Measurements from ENCODE around the gene C19orf67. TPM values are rescaled to one million over a fixed set of nuclear protein-coding genes. Genes with fewer than 3 reads are reported as not detected.

Gene C19orf67
- total and polyA plus RNA-seq, 2 of the 13 experiments (the other 11 are each of a cell fraction or from before 2014, with no cell fraction given), result 0.11 to 0.32 TPM

- TF ChIP-seq TBP (CRISPR knock-in tag; IDR thresholded peaks at IDR 0.05) (0 out of 2 replicates have a peak, but pooled peaks have one; percentile 46), JUND (CRISPR knock-in tag; IDR thresholded peaks at IDR 0.05) (no peak), KAT8 (CRISPR knock-in tag; IDR thresholded peaks at IDR 0.05) (0 out of 2 replicates have a peak, but pooled peaks have one; percentile 10), ZNF816 (CRISPR knock-in tag; IDR thresholded peaks at IDR 0.05; ENCODE audit: borderline replicate concordance) (no peak), ZFP36L2 (CRISPR knock-in tag; IDR thresholded peaks at IDR 0.05) (no peak), ZNF230 (CRISPR knock-in tag; IDR thresholded peaks at IDR 0.05) (peak; percentile 87; the same call in 1 of the 2 replicates), TSC22D2 (CRISPR knock-in tag; IDR thresholded peaks at IDR 0.05; ENCODE audit: borderline replicate concordance) (no peak), ZZZ3 (CRISPR knock-in tag; IDR thresholded peaks at IDR 0.05; ENCODE audit: borderline replicate concordance) (no peak), BCL6 (CRISPR knock-in tag; IDR thresholded peaks at IDR 0.05) (no peak), ZSCAN9 (CRISPR knock-in tag; IDR thresholded peaks at IDR 0.05; ENCODE audit: borderline replicate concordance) (no peak), HOXD1 (CRISPR knock-in tag; IDR thresholded peaks at IDR 0.05) (0 out of 2 replicates have a peak, but pooled peaks have one; percentile 31), ZBTB34 (CRISPR knock-in tag; IDR thresholded peaks at IDR 0.05) (0 out of 2 replicates have a peak, but pooled peaks have one; percentile 41), SNAPC2 (CRISPR knock-in tag; IDR thresholded peaks at IDR 0.05) (no peak), AKAP8 (CRISPR knock-in tag; IDR thresholded peaks at IDR 0.05) (peak; percentile 37; the same call in 1 of the 2 replicates), ZSCAN12 (CRISPR knock-in tag; IDR thresholded peaks at IDR 0.05) (no peak), SKI (IDR thresholded peaks at IDR 0.05; ENCODE audit: partially characterized antibody) (no peak), USF2 (IDR thresholded peaks at IDR 0.05; ENCODE audit: low read depth, low read length) (no peak), USF2 (CRISPR knock-in tag; IDR thresholded peaks at IDR 0.05; ENCODE audit: borderline replicate concordance) (no peak), SIX4 (CRISPR knock-in tag; IDR thresholded peaks at IDR 0.05) (no peak), ERF (CRISPR knock-in tag; IDR thresholded peaks at IDR 0.05) (no peak), FLYWCH1 (CRISPR knock-in tag; IDR thresholded peaks at IDR 0.05) (no peak), ZNF160 (CRISPR knock-in tag; IDR thresholded peaks at IDR 0.05) (peak; percentile 55; the same call in 1 of the 2 replicates), MAFG (CRISPR knock-in tag; IDR thresholded peaks at IDR 0.05) (no peak), ZNF264 (CRISPR knock-in tag; IDR thresholded peaks at IDR 0.05) (no peak), ZNF3 (CRISPR knock-in tag; IDR thresholded peaks at IDR 0.05) (no peak)
- TF ChIP-seq, protein P1, sequence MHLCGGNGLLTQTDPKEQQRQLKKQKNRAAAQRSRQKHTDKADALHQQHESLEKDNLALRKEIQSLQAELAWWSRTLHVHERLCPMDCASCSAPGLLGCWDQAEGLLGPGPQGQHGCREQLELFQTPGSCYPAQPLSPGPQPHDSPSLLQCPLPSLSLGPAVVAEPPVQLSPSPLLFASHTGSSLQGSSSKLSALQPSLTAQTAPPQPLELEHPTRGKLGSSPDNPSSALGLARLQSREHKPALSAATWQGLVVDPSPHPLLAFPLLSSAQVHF (CRISPR knock-in tag; IDR thresholded peaks at IDR 0.05), result no peak
- TF ChIP-seq, protein P2, sequence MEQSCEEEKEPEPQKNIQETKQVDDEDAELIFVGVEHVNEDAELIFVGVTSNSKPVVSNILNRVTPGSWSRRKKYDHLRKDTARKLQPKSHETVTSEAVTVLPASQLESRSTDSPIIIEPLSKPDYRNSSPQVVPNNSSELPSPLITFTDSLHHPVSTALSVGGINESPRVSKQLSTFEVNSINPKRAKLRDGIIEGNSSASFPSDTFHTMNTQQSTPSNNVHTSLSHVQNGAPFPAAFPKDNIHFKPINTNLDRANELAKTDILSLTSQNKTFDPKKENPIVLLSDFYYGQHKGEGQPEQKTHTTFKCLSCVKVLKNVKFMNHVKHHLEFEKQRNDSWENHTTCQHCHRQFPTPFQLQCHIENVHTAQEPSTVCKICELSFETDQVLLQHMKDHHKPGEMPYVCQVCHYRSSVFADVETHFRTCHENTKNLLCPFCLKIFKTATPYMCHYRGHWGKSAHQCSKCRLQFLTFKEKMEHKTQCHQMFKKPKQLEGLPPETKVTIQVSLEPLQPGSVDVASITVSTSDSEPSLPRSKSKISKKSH (CRISPR knock-in tag; IDR thresholded peaks at IDR 0.05; ENCODE audit: borderline replicate concordance), result peak; percentile 68; the same call in 1 of the 2 replicates
Observed at GRCh38 chr19:14031719-14032480, 53.7 kb downstream of the C19orf67 start, which contains the start of gene IL27RA (continued).
